GM21367 (cell line): ENCODE data around the gene MCIDAS.

ENCODE experiments used
- ATAC-seq: cut with Tn5 transposase; IDR thresholded peaks from one replicate; pipeline ENCODE4 v1.9.1; 2021; ENCODE audit not compliant: unreplicated experiment

The MCIDAS gene

GRCh38 chr5:55171471-55171870, 55.6 kb downstream of the MCIDAS start:
- no peak for ATAC-seq
